Measurements from ENCODE around the gene ARHGAP27.
A peak's percentile ranks its signal among the peaks of the same experiment; 100 is the strongest.
"Not testable (repeated sequence)": the region's sequence is repeated elsewhere in the genome, so short reads cannot be mapped to it uniquely, and the experiment has no call there.

The ARHGAP27 gene, protein sequence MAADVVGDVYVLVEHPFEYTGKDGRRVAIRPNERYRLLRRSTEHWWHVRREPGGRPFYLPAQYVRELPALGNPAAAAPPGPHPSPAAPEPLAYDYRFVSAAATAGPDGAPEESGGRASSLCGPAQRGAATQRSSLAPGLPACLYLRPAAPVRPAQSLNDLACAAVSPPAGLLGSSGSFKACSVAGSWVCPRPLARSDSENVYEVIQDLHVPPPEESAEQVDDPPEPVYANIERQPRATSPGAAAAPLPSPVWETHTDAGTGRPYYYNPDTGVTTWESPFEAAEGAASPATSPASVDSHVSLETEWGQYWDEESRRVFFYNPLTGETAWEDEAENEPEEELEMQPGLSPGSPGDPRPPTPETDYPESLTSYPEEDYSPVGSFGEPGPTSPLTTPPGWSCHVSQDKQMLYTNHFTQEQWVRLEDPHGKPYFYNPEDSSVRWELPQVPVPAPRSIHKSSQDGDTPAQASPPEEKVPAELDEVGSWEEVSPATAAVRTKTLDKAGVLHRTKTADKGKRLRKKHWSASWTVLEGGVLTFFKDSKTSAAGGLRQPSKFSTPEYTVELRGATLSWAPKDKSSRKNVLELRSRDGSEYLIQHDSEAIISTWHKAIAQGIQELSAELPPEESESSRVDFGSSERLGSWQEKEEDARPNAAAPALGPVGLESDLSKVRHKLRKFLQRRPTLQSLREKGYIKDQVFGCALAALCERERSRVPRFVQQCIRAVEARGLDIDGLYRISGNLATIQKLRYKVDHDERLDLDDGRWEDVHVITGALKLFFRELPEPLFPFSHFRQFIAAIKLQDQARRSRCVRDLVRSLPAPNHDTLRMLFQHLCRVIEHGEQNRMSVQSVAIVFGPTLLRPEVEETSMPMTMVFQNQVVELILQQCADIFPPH

GRCh38 chr17:45432405-45433158, at the start of gene ARHGAP27:
TSS of gene ARHGAP27 (minus strand) at chr17:45432870. CDS start at chr17:45430279, 2,591 bp downstream.
- H3K9ac ChIP-seq (ENCODE audit: low read length): peak within 1 kb of the TSS; percentile 23

GRCh38 chr17:45482317-45482716, 49.6 kb upstream of the ARHGAP27 start:
- not testable (repeated sequence) for H3K9ac ChIP-seq (ENCODE audit: low read length); H3K36me3 ChIP-seq (ENCODE audit: control insufficient read depth, insufficient read depth, low read length); H3K4me1 ChIP-seq (ENCODE audit: control insufficient read depth, insufficient read depth, low read length); H3K9me3 ChIP-seq (ENCODE audit: control insufficient read depth, insufficient read depth, low read depth, low read length); H3K4me3 ChIP-seq (ENCODE audit: low read depth, low read length); H3K27ac ChIP-seq (ENCODE audit: low read depth, low read length); H3K27me3 ChIP-seq (ENCODE audit: control insufficient read depth, insufficient read depth, low read length)

More at GRCh38 chr17:45432405-45433158, at the start of gene ARHGAP27:
- Histone ChIP-seq H3K36me3 (ENCODE audit: control insufficient read depth, insufficient read depth, low read length) (no peaks in the 10 kb centered on the region), H3K9me3 (ENCODE audit: control insufficient read depth, insufficient read depth, low read depth, low read length) (no peaks in the 10 kb centered on the region), H3K27ac (ENCODE audit: low read depth, low read length) (no peak within 1 kb of the TSS), H3K27me3 (ENCODE audit: control insufficient read depth, insufficient read depth, low read length) (peaks cover 59% of the 10 kb centered on the region), H3K4me3 (ENCODE audit: low read depth, low read length) (peak within 1 kb of the TSS; percentile 86), H3K4me1 (ENCODE audit: control insufficient read depth, insufficient read depth, low read length) (peaks cover 37% of the 10 kb centered on the region)

DNA sequence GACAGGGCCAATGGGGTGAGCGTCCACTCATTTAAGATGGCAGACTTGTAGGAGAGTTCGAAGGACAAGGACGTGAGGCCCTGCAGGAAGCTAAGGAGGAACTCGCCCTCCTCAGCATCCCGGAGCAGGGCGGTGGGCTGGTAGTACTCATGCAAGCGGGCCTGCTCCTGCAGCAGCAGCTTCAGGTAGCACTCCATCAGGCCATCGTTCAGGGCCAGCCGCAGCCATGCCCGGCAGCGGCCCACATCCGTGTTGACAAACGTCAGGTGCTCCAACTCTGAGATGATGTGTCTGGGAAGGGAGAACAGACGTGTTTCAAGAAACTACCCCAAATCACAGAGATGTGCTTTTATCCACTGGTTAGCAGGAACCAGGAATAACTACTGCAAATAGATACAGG, 42.8 kb upstream of the ARHGAP27 start:
- not testable (repeated sequence) for H3K9me3 ChIP-seq (ENCODE audit: control insufficient read depth, insufficient read depth, low read depth, low read length); H3K27me3 ChIP-seq (ENCODE audit: control insufficient read depth, insufficient read depth, low read length); H3K9ac ChIP-seq (ENCODE audit: low read length); H3K27ac ChIP-seq (ENCODE audit: low read depth, low read length); H3K4me3 ChIP-seq (ENCODE audit: low read depth, low read length); H3K36me3 ChIP-seq (ENCODE audit: control insufficient read depth, insufficient read depth, low read length); H3K4me1 ChIP-seq (ENCODE audit: control insufficient read depth, insufficient read depth, low read length)

DNA sequence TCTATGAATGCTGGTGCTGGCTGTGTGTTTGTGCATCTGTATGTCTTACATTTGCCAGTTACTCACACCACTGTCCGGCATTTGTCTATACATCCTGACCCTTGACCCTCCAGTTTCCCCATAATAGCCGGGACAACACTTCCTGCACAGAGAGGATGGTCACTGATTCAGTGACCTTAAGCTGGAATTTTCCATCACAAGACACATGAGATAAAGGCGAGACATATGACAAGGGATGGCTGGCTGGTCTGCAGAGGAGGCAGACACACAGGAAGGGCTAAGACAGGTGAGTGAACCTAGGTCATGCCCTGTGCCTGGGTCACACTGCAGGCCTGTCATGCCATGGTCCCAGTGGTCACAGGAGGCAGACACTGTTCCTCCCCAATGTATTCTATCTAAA, 39.6 kb upstream of the ARHGAP27 start:
- not testable (repeated sequence) for H3K27me3 ChIP-seq (ENCODE audit: control insufficient read depth, insufficient read depth, low read length); H3K4me3 ChIP-seq (ENCODE audit: low read depth, low read length); H3K36me3 ChIP-seq (ENCODE audit: control insufficient read depth, insufficient read depth, low read length); H3K9ac ChIP-seq (ENCODE audit: low read length); H3K27ac ChIP-seq (ENCODE audit: low read depth, low read length); H3K4me1 ChIP-seq (ENCODE audit: control insufficient read depth, insufficient read depth, low read length); H3K9me3 ChIP-seq (ENCODE audit: control insufficient read depth, insufficient read depth, low read depth, low read length)

DNA sequence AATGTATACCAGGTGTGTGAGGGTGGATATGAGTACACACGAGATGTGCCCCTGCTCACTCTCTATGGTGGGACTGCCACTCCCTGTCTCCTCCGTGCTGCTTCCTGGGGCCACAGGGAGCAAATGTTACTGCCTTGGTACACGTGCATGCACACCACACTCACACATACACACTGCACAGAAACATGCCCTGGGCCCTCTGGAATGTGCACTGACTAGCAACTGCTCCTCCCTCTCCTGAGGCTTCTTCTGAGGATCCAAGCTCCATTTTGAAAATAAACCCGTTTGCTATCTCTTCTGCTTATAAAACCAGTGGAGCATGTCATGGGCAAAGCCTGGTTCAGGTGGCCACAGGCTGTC, 36.5 kb upstream of the ARHGAP27 start:
- not testable (repeated sequence) for H3K27ac ChIP-seq (ENCODE audit: low read depth, low read length); H3K4me3 ChIP-seq (ENCODE audit: low read depth, low read length); H3K27me3 ChIP-seq (ENCODE audit: control insufficient read depth, insufficient read depth, low read length); H3K9me3 ChIP-seq (ENCODE audit: control insufficient read depth, insufficient read depth, low read depth, low read length); H3K36me3 ChIP-seq (ENCODE audit: control insufficient read depth, insufficient read depth, low read length); H3K9ac ChIP-seq (ENCODE audit: low read length); H3K4me1 ChIP-seq (ENCODE audit: control insufficient read depth, insufficient read depth, low read length)

GRCh38 chr17:45468293-45469203, 35.9 kb upstream of the ARHGAP27 start:
- not testable (repeated sequence) for H3K9me3 ChIP-seq (ENCODE audit: control insufficient read depth, insufficient read depth, low read depth, low read length)

DNA sequence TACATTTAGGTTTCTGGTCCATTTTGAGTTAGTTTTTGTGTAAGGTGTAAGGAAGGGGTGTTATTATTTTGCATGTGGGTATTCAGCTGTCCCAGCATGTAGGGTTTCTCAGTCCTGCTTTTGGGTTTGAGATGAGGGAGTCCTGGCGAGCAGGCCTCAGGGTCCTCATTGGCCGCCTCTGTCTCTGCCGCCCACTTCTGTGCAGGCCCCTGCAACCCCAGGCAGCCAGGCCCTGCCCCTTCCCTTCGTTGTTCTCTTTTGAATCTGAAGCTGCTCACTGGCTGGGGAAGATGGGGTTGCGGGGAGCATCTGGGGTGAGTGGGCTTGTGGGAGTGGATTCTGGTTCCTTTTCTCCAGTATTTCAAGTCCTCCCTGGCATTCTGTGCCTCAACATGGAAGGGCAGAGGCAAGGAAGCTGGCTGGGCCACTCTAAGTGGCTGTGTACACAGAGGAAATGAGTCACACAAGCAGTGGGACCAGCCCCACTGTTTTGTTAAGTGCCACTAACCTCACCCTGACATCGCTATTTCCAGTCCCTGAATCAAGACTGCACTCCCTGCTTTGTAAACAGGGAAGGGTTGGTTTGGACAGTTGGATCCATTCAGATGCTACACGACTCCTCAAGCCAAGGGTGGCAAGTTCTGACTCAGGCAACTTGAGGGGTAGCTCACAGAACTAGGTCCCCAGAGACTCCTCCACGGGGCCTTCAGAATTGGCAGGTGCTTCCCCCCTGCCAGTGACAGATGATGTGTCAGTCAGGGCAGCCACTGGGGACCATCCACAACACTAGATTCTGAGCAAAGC, 29.1 kb upstream of the ARHGAP27 start:
- H3K36me3 ChIP-seq (ENCODE audit: control insufficient read depth, insufficient read depth, low read length); H3K9me3 ChIP-seq (ENCODE audit: control insufficient read depth, insufficient read depth, low read depth, low read length); H3K4me3 ChIP-seq (ENCODE audit: low read depth, low read length); H3K27me3 ChIP-seq (ENCODE audit: control insufficient read depth, insufficient read depth, low read length); H3K9ac ChIP-seq (ENCODE audit: low read length); H3K4me1 ChIP-seq (ENCODE audit: control insufficient read depth, insufficient read depth, low read length); H3K27ac ChIP-seq (ENCODE audit: low read depth, low read length): not testable (repeated sequence)

More at GRCh38 chr17:45468293-45469203, 35.9 kb upstream of the ARHGAP27 start:
- not testable (repeated sequence) for H3K27me3 ChIP-seq (ENCODE audit: control insufficient read depth, insufficient read depth, low read length); H3K27ac ChIP-seq (ENCODE audit: low read depth, low read length); H3K36me3 ChIP-seq (ENCODE audit: control insufficient read depth, insufficient read depth, low read length); H3K9ac ChIP-seq (ENCODE audit: low read length); H3K4me3 ChIP-seq (ENCODE audit: low read depth, low read length); H3K4me1 ChIP-seq (ENCODE audit: control insufficient read depth, insufficient read depth, low read length)

DNA sequence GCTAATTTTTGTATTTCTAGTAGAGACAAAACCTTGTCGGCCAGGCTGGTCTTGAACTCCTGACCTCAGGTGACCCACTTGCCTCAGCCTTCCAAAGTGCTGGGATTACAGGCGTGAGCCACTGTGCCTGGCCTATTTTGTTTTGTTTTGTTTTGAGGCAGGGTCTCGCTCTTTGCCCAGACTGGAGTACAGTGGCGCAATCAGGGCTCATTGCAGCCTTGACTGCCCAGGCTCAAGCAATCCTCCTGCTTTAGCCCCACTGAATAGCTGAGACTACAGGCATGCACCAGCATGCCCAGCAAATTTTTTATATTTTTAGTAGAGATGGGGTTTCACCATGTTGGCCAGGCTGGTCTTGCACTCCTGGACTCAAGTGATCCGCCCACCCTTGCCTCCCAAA, 27.8 kb upstream of the ARHGAP27 start:
- not testable (repeated sequence) for H3K27me3 ChIP-seq (ENCODE audit: control insufficient read depth, insufficient read depth, low read length); H3K4me1 ChIP-seq (ENCODE audit: control insufficient read depth, insufficient read depth, low read length); H3K27ac ChIP-seq (ENCODE audit: low read depth, low read length); H3K9ac ChIP-seq (ENCODE audit: low read length); H3K4me3 ChIP-seq (ENCODE audit: low read depth, low read length); H3K36me3 ChIP-seq (ENCODE audit: control insufficient read depth, insufficient read depth, low read length); H3K9me3 ChIP-seq (ENCODE audit: control insufficient read depth, insufficient read depth, low read depth, low read length)

- H3K4me1 ChIP-seq (ENCODE audit: control insufficient read depth, insufficient read depth, low read length); H3K36me3 ChIP-seq (ENCODE audit: control insufficient read depth, insufficient read depth, low read length); H3K27ac ChIP-seq (ENCODE audit: low read depth, low read length); H3K27me3 ChIP-seq (ENCODE audit: control insufficient read depth, insufficient read depth, low read length); H3K9me3 ChIP-seq (ENCODE audit: control insufficient read depth, insufficient read depth, low read depth, low read length); H3K9ac ChIP-seq (ENCODE audit: low read length); H3K4me3 ChIP-seq (ENCODE audit: low read depth, low read length): not testable (repeated sequence)
Measured at GRCh38 chr17:45454341-45454740, 21.7 kb upstream of the ARHGAP27 start.

DNA sequence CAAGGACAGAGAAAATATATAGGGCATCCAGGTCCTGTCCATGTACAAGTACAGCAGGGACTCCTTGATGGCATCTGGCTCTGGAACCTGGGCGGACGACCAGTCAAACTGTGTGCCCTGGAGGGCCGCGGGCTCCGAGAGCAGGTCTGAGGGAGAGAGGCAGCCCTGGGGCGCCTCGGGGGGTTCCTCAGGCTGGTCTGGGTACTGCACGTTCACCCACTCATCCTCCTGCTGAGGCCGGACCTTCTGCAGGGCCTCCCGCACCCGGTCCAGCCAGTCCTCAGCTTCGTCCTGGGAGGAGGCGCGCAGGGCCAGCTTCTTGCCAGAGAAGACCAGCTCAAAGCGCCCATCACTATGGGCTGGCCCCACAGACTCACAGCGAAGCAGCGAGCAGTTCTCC, 21.1 kb upstream of the ARHGAP27 start:
- not testable (repeated sequence) for H3K27me3 ChIP-seq (ENCODE audit: control insufficient read depth, insufficient read depth, low read length); H3K4me3 ChIP-seq (ENCODE audit: low read depth, low read length); H3K36me3 ChIP-seq (ENCODE audit: control insufficient read depth, insufficient read depth, low read length); H3K9me3 ChIP-seq (ENCODE audit: control insufficient read depth, insufficient read depth, low read depth, low read length); H3K27ac ChIP-seq (ENCODE audit: low read depth, low read length); H3K4me1 ChIP-seq (ENCODE audit: control insufficient read depth, insufficient read depth, low read length); H3K9ac ChIP-seq (ENCODE audit: low read length)
